Motor neuron (in vitro differentiated cells): ENCODE results near the gene VKORC1. TPM values are rescaled to one million over a fixed set of nuclear protein-coding genes. Genes with fewer than 3 reads are reported as not detected.

Source experiments
- ATAC-seq, 8 experiments: fragments of 200-7000 bp; cut with Tn5 transposase; replicated peaks in 6 of 8; 2 replicates each; pipeline ENCODE4 v1.8.0; 2021; ENCODE audit warnings: mild to moderate bottlenecking in 8 of 8, moderate library complexity in 8 of 8
- H3K27ac ChIP-seq, 2 donors: fragments of 250-450 bp; sonication (Bioruptor Pico); 2 replicates each; pipeline ENCODE4 v1.9.0; 2021; ENCODE audit warnings: antibody characterized with exemption in 2 of 2, mild to moderate bottlenecking in 2 of 2, moderate library complexity in 1 of 2
- H3K4me1 ChIP-seq, 2 donors: fragments of 250-450 bp; sonication (Bioruptor Pico); replicated peaks in 1 of 2; 2 replicates each; pipeline ENCODE4 v1.6.1; 2021; ENCODE audit warnings: antibody characterized with exemption in 2 of 2, mild to moderate bottlenecking in 2 of 2, moderate library complexity in 1 of 2
- H3K4me3 ChIP-seq, 5 donors: fragments of 250-450 bp; sonication (Bioruptor Pico); 2 replicates each; pipeline ENCODE4 v1.9.0; 2021; ENCODE audit warnings: antibody characterized with exemption in 5 of 5, mild to moderate bottlenecking in 5 of 5, moderate library complexity in 4 of 5
- WGBS, 10 experiments: fragments of 450-650 bp; shearing (Covaris generic); methylation state at CpG; one replicate each; pipeline ENCODE4 v1.0.0; 2022; 5-methylcytosine and 5-hydroxymethylcytosine counted together
- in situ Hi-C, 9 experiments: fragments of 400-800 bp; cut with MboI; loops; one replicate each; pipeline ENCODE4 v1.15.0; 2021; ENCODE audit warnings: low sequenced_read_pairs in 9 of 9, low pct_unique_long_range_greater_than_20kb in 2 of 9; ENCODE audit not compliant: unreplicated experiment in 9 of 9
- total RNA-seq, 8 experiments: library from RNA; unstranded; fragments of 300-600 nt; gene quantifications; 2 replicates each; pipeline versions ENCODE4 v1.2.3 to v1.2.4, GENCODE V29; 2022

The VKORC1 gene
- total RNA-seq, 8 experiments from 2014 or later: 53.8 to 109 (median 72.4) TPM

DNA sequence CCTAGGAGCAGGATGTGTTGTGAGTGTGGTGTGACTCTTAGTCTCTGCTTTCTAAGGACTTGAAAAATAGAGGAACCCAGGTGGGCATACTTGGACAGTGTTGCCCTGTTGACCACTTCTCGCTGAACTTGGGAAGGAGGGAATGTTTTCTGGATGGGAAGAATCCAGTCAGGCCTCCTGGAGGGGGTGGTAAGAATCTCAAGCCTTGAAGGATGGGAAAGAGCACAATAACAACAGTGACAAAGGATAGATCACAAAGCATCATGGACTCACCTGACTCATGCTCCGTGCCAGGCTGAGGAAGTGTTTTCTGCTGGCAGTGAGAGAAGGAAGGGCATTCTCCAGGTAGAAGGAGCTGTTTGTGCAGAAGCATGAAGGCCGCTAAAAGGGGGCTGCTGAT, 31.2 kb upstream of the VKORC1 start:
- Histone ChIP-seq H3K4me1 (no peaks in the 10 kb centered on the region), H3K4me3 (no peak overlapping the region), H3K27ac (no peak overlapping the region)
- in situ Hi-C loops: no loop called here
- no peak for ATAC-seq
- WGBS, 10 experiments: 80 to 100% (median 100%) methylated on average over 1 to 2 of the region's 3 CpGs; no CpG with 5 or more reads in 4 of the 10 experiments

GRCh38 chr16:31120129-31120528, 25.5 kb upstream of the VKORC1 start:
- peaks cover 6 to 10% of the 10 kb centered on the region in 2 donors for H3K4me1 ChIP-seq
- no peak for ATAC-seq
- no peak overlapping the region for H3K27ac ChIP-seq
- in situ Hi-C loops: no loop called here
- H3K4me3 ChIP-seq: no peak overlapping the region
- WGBS, 10 experiments: 71 to 98% (median 92%) methylated on average over 1 to 15 of the region's 16 CpGs; no CpG with 5 or more reads in 3 of the 10 experiments

- Histone ChIP-seq H3K27ac (peak overlapping the region; percentile 97 to 98), H3K4me1 (peaks cover 6 to 10% of the 10 kb centered on the region in 2 donors), H3K4me3 (peak overlapping the region; percentile 86 to 97 (median 93))
- 10 to 100% (median 66%) methylated on average over 1 to 9 of the region's 9 CpGs for WGBS, 10 experiments
- in situ Hi-C loops: no loop called here
- no peak for ATAC-seq
Observed at GRCh38 chr16:31118223-31119155, 23.9 kb upstream of the VKORC1 start.

GRCh38 chr16:31117384-31118222, 23.0 kb upstream of the VKORC1 start, which contains the start of gene KAT8:
KAT8 (plus strand) TSS chr16:31117664; CDS start chr16:31117682, 18 bp downstream.
- WGBS, 10 experiments: 0% methylated on average over 1 to 9 of the region's 68 CpGs; no CpG with 5 or more reads in 4 of the 10 experiments
- H3K4me3 ChIP-seq: peak within 1 kb of the TSS; percentile 86 to 97 (median 93)
- in situ Hi-C loops: no loop called here

GRCh38 chr16:31114468-31114867, 19.9 kb upstream of the VKORC1 start:
- in situ Hi-C loops: no loop called here
- ATAC-seq: no peak

More at GRCh38 chr16:31117384-31118222, 23.0 kb upstream of the VKORC1 start, which contains the start of gene KAT8:
- Histone ChIP-seq H3K4me1 (peaks cover 6 to 10% of the 10 kb centered on the region in 2 donors), H3K27ac (peak within 1 kb of the TSS; percentile 97 to 98)
- ATAC-seq: peak; percentile 90 to 94 (median 92)

DNA sequence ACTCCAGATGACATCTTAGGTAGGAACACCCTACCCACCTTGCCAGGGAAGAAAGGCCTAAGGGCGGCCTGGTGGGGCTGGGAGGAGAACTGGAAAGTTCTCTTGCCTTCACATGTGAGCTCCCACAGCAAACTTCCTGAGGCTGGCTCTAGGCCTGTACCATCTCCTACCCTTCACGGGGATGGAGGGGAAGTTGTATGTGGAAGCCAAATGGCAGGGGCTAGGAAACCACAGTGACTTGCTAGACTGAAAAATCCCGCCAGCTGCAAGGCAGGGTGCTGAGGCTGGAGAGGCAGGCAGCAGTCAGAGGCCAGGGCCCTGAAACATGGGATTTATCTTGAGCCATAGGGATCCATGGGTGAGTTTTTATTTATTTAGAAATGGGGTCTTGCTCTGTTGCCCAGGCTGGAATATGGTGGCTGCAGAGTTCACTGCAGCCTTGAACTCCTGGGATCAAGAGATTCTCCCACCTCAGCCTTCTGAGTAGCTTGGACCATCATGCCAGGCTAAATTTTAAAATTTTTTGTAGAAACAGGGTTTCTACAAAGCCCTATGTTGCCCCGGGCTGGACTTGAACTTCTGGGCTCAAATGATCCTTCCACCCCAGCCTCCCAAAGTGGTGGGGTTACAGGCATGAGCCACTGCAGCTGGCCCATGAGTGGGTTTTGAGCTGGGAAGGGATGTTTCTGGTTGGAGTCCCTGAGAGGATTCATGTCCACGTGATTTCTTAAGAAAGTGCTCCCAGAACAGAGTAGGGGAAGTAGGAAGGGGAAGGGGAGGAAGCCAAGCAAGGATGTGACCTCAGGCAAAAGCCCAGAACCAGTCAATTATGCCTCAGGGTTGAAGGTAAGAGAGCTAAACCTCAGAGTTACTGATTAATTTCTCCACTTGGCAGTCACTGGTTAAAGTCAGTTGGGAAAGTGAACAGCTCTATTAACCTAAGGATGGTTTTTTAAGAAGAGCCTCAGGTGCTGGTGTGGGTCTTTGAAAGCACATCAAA, 18.8 kb upstream of the VKORC1 start:
- Histone ChIP-seq H3K4me3 (no peak overlapping the region), H3K27ac (no peak overlapping the region), H3K4me1 (peaks cover 7 to 8% of the 10 kb centered on the region in 2 donors)
- WGBS, 10 experiments: 0 to 100% (median 88%) methylated on average over 1 to 5 of the region's 5 CpGs; no CpG with 5 or more reads in 4 of the 10 experiments
- in situ Hi-C loops: no loop called here
- ATAC-seq: no peak

More at GRCh38 chr16:31114468-31114867, 19.9 kb upstream of the VKORC1 start:
- H3K27ac ChIP-seq: no peak overlapping the region
- H3K4me1 ChIP-seq: peaks cover 6 to 10% of the 10 kb centered on the region in 2 donors
- WGBS, 10 experiments: 57 to 100% (median 87%) methylated on average over 1 to 6 of the region's 8 CpGs; no CpG with 5 or more reads in 1 of the 10 experiments
- H3K4me3 ChIP-seq: no peak overlapping the region

GRCh38 chr16:31112711-31113110, 18.1 kb upstream of the VKORC1 start:
- in situ Hi-C loops: no loop called here
- Histone ChIP-seq H3K4me1 (peaks cover 6 to 7% of the 10 kb centered on the region in 2 donors), H3K4me3 (no peak overlapping the region), H3K27ac (no peak overlapping the region)
- no peak for ATAC-seq
- 80 to 100% (median 100%) methylated on average over 1 to 2 of the region's 2 CpGs; no CpG with 5 or more reads in 5 of the 10 experiments for WGBS, 10 experiments

- H3K4me3 ChIP-seq: no peak overlapping the region
- WGBS, 10 experiments: 92 to 100% (median 98%) methylated on average over 1 to 9 of the region's 23 CpGs; no CpG with 5 or more reads in 6 of the 10 experiments
- in situ Hi-C loops: no loop called here
- H3K4me1 ChIP-seq: peaks cover 9 to 10% of the 10 kb centered on the region in 2 donors
- no peak for ATAC-seq
- no peak overlapping the region for H3K27ac ChIP-seq
Observed at GRCh38 chr16:31111881-31112466, 17.4 kb upstream of the VKORC1 start.

DNA sequence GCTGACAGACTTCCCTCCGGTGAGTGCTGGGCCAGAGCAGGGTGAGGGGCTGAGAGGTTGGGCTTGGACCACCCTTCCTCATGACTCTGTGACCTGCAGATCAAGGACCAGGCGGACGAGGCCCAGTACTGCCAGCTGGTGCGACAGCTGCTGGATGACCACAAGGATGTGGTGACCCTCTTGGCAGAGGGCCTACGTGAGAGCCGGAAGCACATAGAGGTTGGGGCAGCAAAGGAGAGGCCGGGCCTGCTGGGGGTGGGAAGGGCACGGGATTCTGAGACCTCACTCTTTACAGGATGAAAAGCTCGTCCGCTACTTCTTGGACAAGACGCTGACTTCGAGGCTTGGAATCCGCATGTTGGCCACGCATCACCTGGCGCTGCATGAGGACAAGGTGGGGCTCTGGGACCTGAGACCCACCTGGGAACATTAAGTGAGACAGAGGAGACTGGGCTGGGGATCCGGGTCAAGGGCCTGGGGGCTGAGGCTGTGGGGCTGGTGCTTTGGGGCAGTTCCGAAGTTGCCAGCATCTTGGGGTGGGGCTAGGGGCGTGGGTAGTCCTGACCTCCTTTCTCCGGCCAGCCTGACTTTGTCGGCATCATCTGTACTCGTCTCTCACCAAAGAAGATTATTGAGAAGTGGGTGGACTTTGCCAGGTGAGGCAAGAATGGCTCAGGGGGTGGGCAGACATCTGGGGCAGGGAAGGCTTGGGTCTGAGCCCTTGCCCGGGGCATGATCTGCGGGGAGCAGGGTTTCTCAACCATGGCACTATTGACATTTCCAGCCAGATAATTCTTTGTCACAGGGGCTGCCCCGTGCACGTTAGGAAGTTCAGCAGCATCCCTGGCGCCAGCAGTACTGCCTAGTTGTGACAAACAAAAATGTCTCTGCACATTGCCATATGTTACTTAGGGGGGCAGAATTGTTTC, 15.8 kb upstream of the VKORC1 start:
- in situ Hi-C loops: no loop called here
- 82 to 100% methylated on average over 1 to 5 of the region's 26 CpGs; no CpG with 5 or more reads in 8 of the 10 experiments for WGBS, 10 experiments
- Histone ChIP-seq H3K4me1 (peaks cover 6 to 10% of the 10 kb centered on the region in 2 donors), H3K27ac (no peak overlapping the region), H3K4me3 (no peak overlapping the region)
- ATAC-seq: no peak

DNA sequence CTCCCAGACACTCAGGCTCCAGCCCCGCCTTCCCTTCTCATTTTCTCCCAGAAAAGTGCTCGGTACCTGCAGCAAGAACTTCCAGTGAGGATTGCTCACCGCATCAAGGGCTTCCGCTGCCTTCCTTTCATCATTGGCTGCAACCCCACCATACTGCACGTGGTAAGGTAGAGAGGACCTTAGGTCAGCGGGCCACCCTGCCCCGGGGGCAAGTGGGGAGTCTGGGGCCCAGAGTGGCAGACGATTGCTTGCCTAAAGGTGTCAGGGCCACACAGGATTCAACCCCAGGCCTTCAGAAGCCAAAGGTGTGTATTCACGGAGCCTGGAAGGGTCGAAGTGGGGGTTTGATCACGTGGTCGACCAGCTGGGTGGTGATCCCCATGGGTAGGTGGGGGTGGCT, 15.0 kb upstream of the VKORC1 start:
- no peak for ATAC-seq
- no peak overlapping the region for H3K27ac ChIP-seq
- 87 to 100% (median 95%) methylated on average over 2 to 4 of the region's 12 CpGs; no CpG with 5 or more reads in 5 of the 10 experiments for WGBS, 10 experiments
- in situ Hi-C loops: no loop called here
- H3K4me1 ChIP-seq: peaks cover 6 to 10% of the 10 kb centered on the region in 2 donors
- peak overlapping the region in 2 of 5 donors; percentile 98 to 99 for H3K4me3 ChIP-seq
